GM19043 (cell line): ENCODE data around the gene SLF1.
"Not testable (repeated sequence)": the region's sequence is repeated elsewhere in the genome, so short reads cannot be mapped to it uniquely, and the experiment has no call there.

Experiments
- ATAC-seq: cut with Tn5 transposase; IDR thresholded peaks from one replicate; pipeline ENCODE4 v1.9.1; 2021; ENCODE audit warnings: low read depth; ENCODE audit not compliant: unreplicated experiment

The SLF1 gene

GRCh38 chr5:94618493-94619328 is at the start of gene SLF1, which contains the start of gene KIAA0825:
TSS of gene SLF1 (plus strand) at chr5:94618669. CDS start at chr5:94628811, 10,142 bp downstream.
TSS of gene KIAA0825 (minus strand) at chr5:94618604. CDS start at chr5:94537126, 81,478 bp downstream.
- ATAC-seq: peak; percentile 95

- no peak for ATAC-seq
Observed at GRCh38 chr5:94571415-94571814, 47.1 kb upstream of the SLF1 start.

- ATAC-seq: not testable (repeated sequence)
Observed at GRCh38 chr5:94573349-94573748, 45.1 kb upstream of the SLF1 start.

DNA sequence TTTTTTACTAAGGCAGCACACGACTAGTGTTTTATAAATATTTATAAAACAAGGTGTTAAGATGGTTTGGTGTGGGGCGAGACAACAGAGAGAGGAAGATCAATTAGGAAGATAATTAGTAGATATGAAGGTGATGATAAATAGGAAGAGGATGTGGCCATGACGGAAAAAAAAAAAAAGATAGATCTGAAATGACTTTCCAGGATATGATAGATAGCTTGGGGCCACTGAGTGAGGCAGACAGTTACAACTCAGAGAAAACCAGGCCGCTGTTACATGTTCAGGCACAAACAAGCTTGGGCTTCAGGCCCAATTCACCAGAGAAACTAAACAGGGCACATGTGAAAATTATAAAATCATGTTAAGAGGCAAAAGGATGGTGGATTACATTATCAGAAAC is 43.3 kb upstream of the SLF1 start:
- ATAC-seq: no peak

GRCh38 chr5:94577466-94578245 is 40.8 kb upstream of the SLF1 start:
- peak; percentile 75 for ATAC-seq

GRCh38 chr5:94595281-94595840 is 23.1 kb upstream of the SLF1 start:
- ATAC-seq: no peak

DNA sequence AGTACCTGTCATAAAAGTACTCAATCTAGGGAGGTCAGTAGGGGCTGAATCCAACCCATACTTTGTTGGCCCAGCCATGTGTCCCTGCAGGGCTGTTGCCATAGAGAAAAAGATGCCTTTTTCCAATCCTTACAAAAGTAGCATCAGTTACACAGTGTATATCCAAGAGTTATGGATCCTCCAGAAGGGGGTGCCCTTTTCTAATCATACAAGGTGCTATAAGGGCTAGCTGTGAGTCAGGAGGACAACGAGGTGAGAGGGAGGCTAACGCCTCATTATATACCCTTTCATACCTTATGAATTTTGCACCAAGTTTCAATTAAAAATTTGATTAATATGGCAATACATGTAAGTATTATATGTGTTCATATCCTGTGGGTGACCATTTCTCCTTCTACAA is 4.9 kb upstream of the SLF1 start:
- ATAC-seq: no peak

- ATAC-seq: no peak
Observed at GRCh38 chr5:94614156-94614805, 4.2 kb upstream of the SLF1 start.

DNA sequence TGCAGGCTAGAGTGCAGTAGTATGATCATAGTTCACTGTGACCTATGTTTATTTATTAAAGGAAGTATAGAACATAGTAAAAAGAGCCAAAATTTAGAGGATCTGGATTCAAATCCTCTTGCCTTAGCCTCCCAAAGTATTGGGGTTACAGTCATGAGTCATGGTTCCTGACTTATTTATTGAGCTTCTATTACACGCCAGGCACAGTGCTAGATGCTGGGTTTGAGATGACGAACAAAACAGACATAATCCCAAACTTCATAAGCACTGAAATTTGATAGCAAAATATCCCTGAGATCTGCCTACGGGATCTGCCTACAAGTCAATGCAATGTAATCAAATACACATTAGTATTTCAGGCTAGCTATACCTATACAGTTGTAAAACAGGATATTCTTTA is 2.6 kb upstream of the SLF1 start:
- ATAC-seq: no peak

GRCh38 chr5:94618029-94618492 is 408 bp upstream of the SLF1 start:
- peak; percentile 22 for ATAC-seq

DNA sequence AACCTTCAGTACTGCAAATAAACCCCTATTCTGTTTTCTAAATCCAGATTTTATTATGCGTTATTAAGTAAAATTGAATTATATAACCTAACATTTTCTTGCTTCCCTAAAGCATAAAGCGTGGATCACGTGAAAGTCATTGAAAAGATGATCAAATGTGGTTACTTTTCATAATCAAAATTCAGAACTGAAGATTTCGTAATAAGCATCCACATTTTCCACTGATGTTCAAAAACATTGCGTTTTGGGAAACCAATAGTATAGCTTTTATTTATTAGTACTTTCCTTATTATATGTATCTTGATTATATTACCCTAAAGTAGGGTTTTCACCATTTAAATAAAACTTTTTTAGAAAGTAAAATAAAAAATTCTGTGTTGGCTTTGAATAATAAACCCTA is 1.8 kb downstream of the SLF1 start:
- ATAC-seq: no peak

DNA sequence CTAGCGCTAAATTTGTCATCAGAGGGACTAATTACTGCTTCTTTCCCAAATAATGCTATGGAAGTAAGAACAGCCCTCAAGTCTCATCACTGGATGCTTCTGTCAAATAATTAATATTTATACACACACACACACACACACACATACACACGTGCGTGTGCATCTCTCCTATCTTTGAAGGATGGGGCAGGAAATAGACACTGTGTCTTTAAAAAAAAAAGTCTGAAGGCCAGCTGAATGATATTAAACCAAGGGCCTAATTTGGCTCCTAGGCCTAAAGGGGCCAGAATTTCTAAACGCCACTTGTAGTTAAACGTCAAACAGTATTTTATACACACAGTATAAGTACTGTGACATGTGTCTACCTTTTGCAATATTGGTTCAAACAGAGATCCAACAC is 3.3 kb downstream of the SLF1 start:
- ATAC-seq: no peak

- no peak for ATAC-seq
Observed at GRCh38 chr5:94623011-94623410, 4.5 kb downstream of the SLF1 start.

DNA sequence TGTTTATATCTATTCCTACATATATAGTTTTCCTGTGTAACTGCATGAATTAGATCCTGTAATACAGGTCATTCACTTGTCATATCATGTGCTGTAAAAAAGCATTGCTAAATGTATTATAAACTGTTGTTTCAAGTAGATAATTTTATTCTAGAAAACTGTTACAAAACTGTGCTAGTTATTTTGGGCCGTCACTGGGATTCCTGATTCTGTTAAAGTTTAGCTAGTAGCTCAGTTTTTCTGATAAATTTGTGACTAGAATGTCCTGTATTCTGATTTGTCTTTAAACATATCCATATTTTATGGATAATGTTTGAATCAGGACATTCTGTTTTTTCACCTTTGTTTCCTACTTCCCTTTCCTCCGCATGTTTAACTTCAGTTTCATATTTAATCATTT is 5.4 kb downstream of the SLF1 start:
- no peak for ATAC-seq

GRCh38 chr5:94627191-94627590 is 8.7 kb downstream of the SLF1 start:
- no peak for ATAC-seq

DNA sequence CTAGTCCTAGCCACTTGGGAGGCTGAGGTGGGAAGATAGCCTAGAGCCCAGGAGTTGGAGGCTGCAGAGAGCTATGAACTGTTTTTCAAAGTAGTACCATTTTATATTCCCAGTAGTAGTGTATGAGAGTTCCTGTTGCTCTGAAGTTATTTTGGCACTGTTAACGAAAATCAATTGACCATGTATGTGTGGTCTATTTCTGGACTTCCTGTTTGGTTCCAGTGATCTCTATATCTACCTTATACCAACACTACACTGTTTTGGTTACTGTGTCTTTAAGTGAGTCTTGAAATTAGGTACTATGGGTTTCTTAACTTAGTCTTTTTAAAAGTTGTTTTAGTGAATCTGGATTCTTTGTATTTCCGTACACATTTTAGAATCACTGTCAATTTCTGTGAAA is 13.6 kb downstream of the SLF1 start:
- ATAC-seq: peak; percentile 99

- ATAC-seq: no peak
Observed at GRCh38 chr5:94640176-94640575, 21.7 kb downstream of the SLF1 start.

- ATAC-seq: no peak
Observed at GRCh38 chr5:94645053-94645452, 26.6 kb downstream of the SLF1 start.

- no peak for ATAC-seq
Observed at GRCh38 chr5:94646758-94647157, 28.3 kb downstream of the SLF1 start.

- ATAC-seq: no peak
Observed at GRCh38 chr5:94649874-94650273, 31.4 kb downstream of the SLF1 start.

- no peak for ATAC-seq
Observed at GRCh38 chr5:94658272-94658671, 39.8 kb downstream of the SLF1 start.
